A673 (cell line): Measurements from ENCODE around the gene MIPOL1. TPM values are rescaled to one million over a fixed set of nuclear protein-coding genes. Genes with fewer than 3 reads are reported as not detected.

Experiments used
- BruUV-seq: library from RNA; stranded (reverse); fragments of 400-500 nt; replicated peaks from 2 replicates; lab custom pipeline; 2021; lab: Mats Ljungman, UMichigan
- CTCF ChIA-PET: fragments of 300-600 bp; sonication (Branson Sonifier 250); formaldehyde crosslinking; loops from one replicate; lab custom pipeline; 2022; ENCODE audit warnings: antibody characterized with exemption; lab: Charles Lee
- POLR2A ChIA-PET: fragments of 300-600 bp; sonication (Branson Sonifier 250); formaldehyde crosslinking; loops from one replicate; lab custom pipeline; 2022; ENCODE audit warnings: antibody characterized with exemption; ENCODE audit not compliant: low non-redundant PET; lab: Charles Lee
- DNase-seq: peaks from one replicate; pipeline ENCODE4 v3.0.0-alpha.2; 2015; ENCODE audit warnings: low spot score
- H3K27ac ChIP-seq: fragments of 200-600 bp; sonication (generic); 2 replicates; pipeline ENCODE4 v1.5.1; 2016; ENCODE audit warnings: mixed run types, low read depth, mild to moderate bottlenecking, mixed read lengths, antibody characterized with exemption, low read length; ENCODE audit not compliant: poor library complexity, severe bottlenecking
- H3K27me3 ChIP-seq: fragments of 200-600 bp; sonication (generic); replicated peaks from 2 replicates; pipeline ENCODE4 v1.6.1; 2017; ENCODE audit warnings: mixed run types, low read depth, mild to moderate bottlenecking, mixed read lengths, antibody characterized with exemption, low read length; ENCODE audit not compliant: insufficient read depth, poor library complexity
- H3K36me3 ChIP-seq: fragments of 200-600 bp; sonication (generic); 2 replicates; pipeline ENCODE4 v1.6.1; 2016; ENCODE audit warnings: mixed run types, mild to moderate bottlenecking, mixed read lengths, antibody characterized with exemption, low read length; ENCODE audit not compliant: insufficient read depth, poor library complexity, severe bottlenecking
- H3K4me1 ChIP-seq: fragments of 200-600 bp; sonication (generic); 2 replicates; pipeline ENCODE4 v1.6.1; 2017; ENCODE audit warnings: mixed run types, mild to moderate bottlenecking, mixed read lengths, antibody characterized with exemption, low read length; ENCODE audit not compliant: insufficient read depth, poor library complexity, severe bottlenecking
- H3K4me3 ChIP-seq: fragments of 200-600 bp; sonication (generic); 2 replicates; pipeline ENCODE4 v1.5.1; 2016; ENCODE audit warnings: low read depth, mixed run types, mild to moderate bottlenecking, mixed read lengths, low read length; ENCODE audit not compliant: poor library complexity, severe bottlenecking
- H3K9me3 ChIP-seq: fragments of 200-600 bp; sonication (generic); 2 replicates; pipeline ENCODE4 v1.6.1; 2016; ENCODE audit warnings: mixed run types, low read depth, mild to moderate bottlenecking, mixed read lengths, antibody characterized with exemption, low read length; ENCODE audit not compliant: poor library complexity, severe bottlenecking
- CTCF ChIP-seq: fragments of 300-800, 200-600 bp; sonication (generic); conservative IDR thresholded peaks from 2 replicates; pipeline ENCODE4 v1.5.1; 2017; ENCODE audit warnings: low read depth, mild to moderate bottlenecking, antibody characterized with exemption, low read length, moderate library complexity, mixed read lengths
- EZH2 ChIP-seq: fragments of 200-600 bp; sonication (generic); IDR thresholded peaks from 2 replicates; pipeline ENCODE4 v1.6.1; 2017; ENCODE audit warnings: borderline replicate concordance, low read depth, mild to moderate bottlenecking, mixed read lengths, antibody characterized with exemption, low read length; ENCODE audit not compliant: poor library complexity, severe bottlenecking
- intact Hi-C: fragments of 100-400 bp; cut with micrococcal nuclease; formaldehyde crosslinking; loops from one replicate; pipeline ENCODE4 v1.10.0; 2022; ENCODE audit not compliant: unreplicated experiment
- total RNA-seq: library from RNA; stranded (reverse); gene quantifications from 2 replicates; pipeline ENCODE4 v1.2.3, GENCODE V29; 2021

MIPOL1 gene
- total RNA-seq, 1 experiment from 2014 or later, result 15.0 TPM

DNA sequence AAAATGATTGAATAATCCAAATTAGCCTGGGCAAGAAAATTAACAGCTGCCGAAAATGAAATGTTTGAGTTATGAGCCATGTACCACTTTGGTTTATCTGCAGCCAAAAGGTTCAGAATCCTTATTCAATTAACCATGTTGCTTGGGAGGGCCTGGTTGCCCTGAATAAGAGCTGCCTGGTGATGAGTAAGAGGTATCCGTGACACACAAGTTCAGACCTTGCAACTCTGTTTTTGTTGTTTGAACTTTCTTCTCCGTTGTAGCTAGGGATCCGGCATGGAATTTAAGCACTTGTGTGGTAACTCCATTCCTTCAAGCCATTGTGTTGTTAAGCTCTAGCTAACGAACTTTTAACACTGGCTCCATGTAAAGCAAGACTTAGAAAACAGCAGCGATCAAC lies 361.6 kb downstream of the MIPOL1 start:
- H3K4me3 ChIP-seq, result no peak overlapping the region
- DNase-seq, result no peak
- TF ChIP-seq CTCF (no peak), EZH2 (no peak)
- ChIA-PET CTCF (no interaction called here), POLR2A (no interaction called here)
- no peaks in the 10 kb centered on the region for H3K9me3 ChIP-seq
- no peaks in the 10 kb centered on the region for H3K27me3 ChIP-seq
- no peaks in the 10 kb centered on the region for H3K36me3 ChIP-seq
- intact Hi-C loops, result no loop called here
- no peaks in the 10 kb centered on the region for H3K4me1 ChIP-seq
- H3K27ac ChIP-seq, result no peak overlapping the region
- BruUV-seq, result no TSS peak

DNA sequence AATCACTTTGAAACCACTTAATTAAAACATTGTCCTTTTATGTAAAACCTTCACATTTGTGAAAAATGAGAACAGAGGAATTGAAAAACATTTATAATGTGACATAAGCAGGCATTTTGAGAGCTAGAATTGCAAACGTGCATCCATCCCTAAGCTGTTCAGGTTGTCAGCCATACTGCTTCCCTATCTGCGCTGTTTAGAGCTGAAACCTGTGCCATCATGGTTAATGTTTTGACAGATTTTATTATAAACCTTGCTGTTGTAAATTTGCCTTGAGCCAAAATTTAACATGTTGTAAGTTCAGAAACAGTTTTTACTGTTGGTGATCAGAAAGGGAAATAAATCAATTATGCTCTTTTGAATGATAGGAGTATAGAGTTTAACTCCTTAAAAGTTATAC lies 365.5 kb downstream of the MIPOL1 start:
- Histone ChIP-seq H3K4me3 (no peak overlapping the region), H3K36me3 (no peaks in the 10 kb centered on the region), H3K27me3 (no peaks in the 10 kb centered on the region), H3K4me1 (no peaks in the 10 kb centered on the region), H3K27ac (no peak overlapping the region), H3K9me3 (no peaks in the 10 kb centered on the region)
- no TSS peak for BruUV-seq
- intact Hi-C loops, result no loop called here
- ChIA-PET POLR2A (no interaction called here), CTCF (no interaction called here)
- DNase-seq, result no peak
- TF ChIP-seq CTCF, result no peak
- no peak for TF ChIP-seq EZH2

GRCh38 chr14:37565550-37565949 lies 367.8 kb downstream of the MIPOL1 start:
- no peak overlapping the region for H3K27ac ChIP-seq
- no peaks in the 10 kb centered on the region for H3K36me3 ChIP-seq
- no peaks in the 10 kb centered on the region for H3K4me1 ChIP-seq
- H3K9me3 ChIP-seq, result no peaks in the 10 kb centered on the region
- no peak for DNase-seq
- POLR2A ChIA-PET, result no interaction called here
- CTCF ChIA-PET, result no interaction called here
- H3K4me3 ChIP-seq, result no peak overlapping the region
- intact Hi-C loops, result no loop called here
- TF ChIP-seq CTCF (peak; percentile 23), EZH2 (no peak)
- H3K27me3 ChIP-seq, result no peaks in the 10 kb centered on the region
- no TSS peak for BruUV-seq
